ENCODE results near the gene XK.

The XK gene

DNA sequence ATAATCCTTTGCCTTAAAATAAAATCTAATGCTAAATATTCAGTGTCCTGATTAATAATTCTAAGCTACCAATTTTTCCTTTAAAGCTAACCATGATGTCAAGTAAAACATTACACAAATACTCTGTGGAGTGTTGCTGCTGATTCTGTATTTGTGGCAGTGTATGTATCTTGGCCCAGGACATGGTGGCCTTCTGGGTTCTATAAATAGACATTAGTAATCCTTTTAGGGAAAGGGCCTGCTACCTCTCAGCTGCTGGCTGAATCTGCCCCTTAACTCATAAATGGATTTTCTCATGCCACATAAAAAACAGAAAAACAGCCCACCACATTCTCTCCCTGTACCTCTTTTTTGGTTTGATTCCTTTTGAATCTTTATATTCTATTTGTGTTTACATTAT, 1.2 kb upstream of the XK start:
- DNase-seq, result no peak

DNA sequence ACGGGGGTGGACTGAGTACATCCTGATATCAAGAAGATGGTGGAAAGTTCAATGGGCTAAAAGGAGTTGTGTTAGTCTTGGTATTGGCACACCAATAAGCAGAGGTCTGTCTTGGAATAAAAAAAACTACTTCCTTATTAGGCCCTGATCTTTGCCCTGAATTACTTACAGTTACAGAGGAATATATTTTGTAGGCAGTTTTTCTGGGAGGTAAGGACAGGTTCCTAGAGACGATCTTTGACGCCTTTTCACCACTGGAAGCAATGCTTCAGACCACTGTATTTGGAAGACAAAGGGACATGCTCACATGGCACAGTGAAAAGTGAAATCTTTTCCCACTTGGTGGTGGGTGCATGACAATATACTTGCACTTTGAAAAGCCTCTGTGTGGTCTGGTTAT, 618 bp upstream of the XK start:
- DNase-seq, result no peak

GRCh38 chrX:37686369-37686995, 891 bp downstream of the XK start:
- no peak for DNase-seq

DNA sequence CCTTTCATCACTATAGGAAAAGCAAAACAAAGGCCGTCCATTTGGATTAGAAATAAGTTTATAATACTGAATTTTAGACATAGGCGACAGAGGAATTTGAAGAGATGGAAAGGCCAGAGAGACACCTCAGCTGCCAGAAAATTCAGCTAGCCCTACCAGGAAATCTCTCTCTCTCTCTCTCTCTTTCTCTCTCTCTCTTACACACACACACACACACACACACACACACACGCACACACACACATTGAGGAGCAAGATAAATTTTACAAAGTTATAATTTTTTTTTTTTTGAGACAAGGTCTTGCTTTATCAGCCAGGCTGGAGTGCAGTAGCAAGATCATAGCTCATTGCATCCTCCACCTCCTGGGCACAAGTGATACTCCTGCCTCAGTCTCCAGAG, 1.4 kb downstream of the XK start:
- no peak for DNase-seq

DNA sequence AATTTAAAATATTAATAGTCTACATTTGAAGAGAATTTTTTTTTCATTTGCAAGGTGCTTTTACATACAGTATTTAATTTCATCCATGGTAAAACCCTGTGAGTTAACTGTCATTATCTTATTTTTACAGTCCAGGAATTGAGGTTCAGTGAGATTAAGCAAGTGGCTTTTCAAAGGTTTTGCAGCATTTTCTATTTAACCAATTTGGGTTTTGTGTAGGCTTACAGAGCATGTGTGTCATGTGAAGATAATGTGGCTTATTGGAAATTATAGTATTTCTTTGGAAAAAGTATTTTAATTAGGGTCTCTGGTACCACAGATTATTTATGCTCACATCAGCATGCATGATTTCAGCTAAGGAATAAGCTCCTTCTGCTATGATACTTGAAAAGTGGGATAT, 4.5 kb downstream of the XK start:
- no peak for DNase-seq

DNA sequence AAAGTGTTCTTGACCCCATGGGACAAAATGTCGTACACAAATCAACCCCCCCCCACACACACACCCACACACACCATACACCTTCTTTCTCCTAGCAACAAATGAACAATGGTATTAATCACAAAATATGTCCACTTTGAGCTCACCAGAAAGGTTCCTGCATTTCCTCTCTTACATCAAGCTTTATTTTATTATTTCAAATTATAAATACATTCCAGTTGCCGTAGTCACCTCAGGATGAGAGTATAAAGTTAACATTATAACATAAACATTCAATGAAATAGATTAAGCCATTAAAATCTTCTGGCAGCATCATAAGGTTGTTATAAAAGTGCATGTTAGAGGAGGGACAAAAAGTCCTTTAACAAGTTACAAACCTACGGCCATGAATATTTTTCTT, 7.3 kb downstream of the XK start:
- no peak for DNase-seq

- DNase-seq, result no peak
Measured at GRCh38 chrX:37697169-37697760, 11.7 kb downstream of the XK start.

- peak; percentile 8 for DNase-seq
Measured at GRCh38 chrX:37701588-37701987, 16.0 kb downstream of the XK start.

DNA sequence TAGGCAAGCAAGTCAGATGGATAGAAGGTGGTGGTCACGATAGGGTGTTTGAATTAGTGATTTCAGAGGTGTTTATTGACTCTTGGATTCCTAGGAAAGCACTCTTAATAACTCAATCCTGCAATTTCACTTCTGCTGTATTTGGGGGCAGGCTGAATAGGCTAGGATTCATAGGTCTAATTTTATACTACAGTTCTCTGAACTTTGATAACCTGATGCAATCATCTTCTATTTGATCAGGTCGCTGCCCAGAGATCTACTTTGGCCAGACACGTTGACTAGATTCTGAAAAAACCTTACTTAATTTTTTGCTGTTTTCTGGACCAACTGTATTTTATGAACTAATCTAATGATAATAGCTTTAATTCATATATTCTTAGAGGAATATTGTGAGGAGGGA, 26.4 kb downstream of the XK start:
- DNase-seq, result no peak

DNA sequence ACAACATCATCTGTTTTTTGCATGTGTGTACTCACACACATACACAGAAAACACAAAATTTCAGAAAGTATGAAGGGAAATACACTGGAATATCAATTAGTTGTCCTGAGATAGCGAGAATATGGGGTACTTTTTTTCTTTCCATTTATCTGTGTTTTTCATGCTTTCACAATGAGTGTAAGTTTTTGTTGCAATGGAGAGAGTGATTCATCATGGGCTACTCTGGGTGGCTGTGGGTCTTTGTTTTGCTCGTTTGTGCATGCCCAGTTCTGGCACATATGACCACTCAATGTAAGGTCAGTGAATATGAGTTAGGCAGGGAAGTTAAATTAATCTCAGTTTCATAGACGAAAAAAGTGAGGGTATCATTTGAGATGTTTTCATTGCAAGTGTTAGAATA, 26.9 kb downstream of the XK start:
- DNase-seq, result no peak

DNA sequence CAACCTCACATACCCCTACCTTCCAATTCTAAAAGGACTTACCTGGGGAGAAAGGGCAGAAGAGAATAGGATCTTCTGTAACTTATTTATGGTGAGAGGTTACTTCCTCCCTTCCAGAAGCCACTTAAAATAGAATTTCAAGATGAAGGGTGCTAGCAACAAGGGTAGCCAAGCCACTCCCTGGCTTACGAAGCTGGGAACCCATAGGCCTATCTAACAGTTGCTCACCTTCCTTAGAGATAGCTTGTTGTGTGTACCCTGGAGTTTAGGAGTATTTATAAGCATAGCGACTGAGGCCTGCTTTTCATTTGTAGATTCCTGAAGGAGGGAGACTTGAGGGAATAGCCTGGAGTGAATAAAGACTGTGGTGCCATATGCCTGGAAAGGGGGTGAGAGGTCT, 28.9 kb downstream of the XK start:
- no peak for DNase-seq

DNA sequence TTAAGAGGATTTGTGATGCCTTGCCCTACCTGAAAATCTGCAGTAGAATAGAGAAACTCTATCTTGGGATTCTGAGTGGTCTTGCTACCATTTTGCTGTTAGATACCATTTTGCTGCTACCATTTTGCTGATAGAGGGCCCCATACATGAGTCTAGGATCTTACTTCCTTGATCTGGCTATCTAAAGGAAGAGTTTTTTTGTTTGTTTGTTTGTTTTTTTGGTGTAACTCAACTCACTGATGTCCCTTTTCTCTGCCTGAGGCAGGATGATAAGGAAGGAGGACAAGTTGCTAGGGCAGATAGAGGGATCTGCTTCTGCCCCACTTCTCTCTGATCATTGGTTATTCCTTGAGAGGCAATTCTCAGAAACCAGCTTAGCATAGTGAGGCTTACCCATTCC, 31.0 kb downstream of the XK start:
- DNase-seq, result no peak

GRCh38 chrX:37717708-37718107, 32.1 kb downstream of the XK start:
- no peak for DNase-seq

- DNase-seq, result no peak
Measured at GRCh38 chrX:37722595-37722994, 37.0 kb downstream of the XK start.

DNA sequence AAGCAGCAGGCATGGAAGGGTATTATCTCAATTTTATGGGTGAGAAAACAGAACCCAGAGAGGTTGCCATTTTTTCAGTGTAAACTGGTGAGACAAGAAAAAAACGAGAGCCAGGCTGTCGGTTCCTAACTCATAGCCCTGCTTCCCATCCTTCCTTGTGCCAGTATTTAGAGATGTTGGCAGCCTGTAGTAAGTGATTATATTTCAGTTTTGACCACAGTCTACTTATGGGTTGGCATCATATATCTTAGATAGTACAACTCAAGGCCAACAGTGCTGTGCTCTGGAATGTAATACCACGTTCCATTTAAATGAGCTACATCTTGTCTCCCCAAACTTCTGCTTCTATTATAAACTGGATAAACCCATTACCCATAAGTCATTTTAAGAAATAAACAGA, 40.8 kb downstream of the XK start:
- no peak for DNase-seq

- DNase-seq, result peak; percentile 82
Measured at GRCh38 chrX:37745354-37745753, 59.8 kb downstream of the XK start.

- DNase-seq, result no peak
Measured at GRCh38 chrX:37745835-37746217, 60.2 kb downstream of the XK start.

GRCh38 chrX:37746218-37746941, 60.8 kb downstream of the XK start:
- no peak for DNase-seq

DNA sequence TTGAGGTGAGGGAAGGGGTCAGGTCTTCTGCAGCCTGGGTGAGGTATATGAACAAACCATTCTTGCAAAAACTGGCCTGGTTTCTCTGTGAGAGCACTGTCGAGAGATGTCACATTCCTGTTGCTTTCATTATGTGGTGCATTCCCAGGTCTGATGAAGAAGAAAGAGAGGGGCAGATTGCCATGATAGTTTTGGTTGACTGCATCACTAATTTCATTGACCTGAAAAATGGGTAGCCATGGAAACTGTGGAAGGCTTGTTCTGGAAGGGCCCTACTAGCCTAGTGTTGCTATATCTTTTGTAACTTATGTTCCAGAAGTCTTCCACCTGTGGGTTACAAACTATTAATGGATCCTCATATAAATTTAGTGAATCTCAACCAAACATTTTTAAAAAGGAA, 61.4 kb downstream of the XK start:
- DNase-seq, result no peak

DNA sequence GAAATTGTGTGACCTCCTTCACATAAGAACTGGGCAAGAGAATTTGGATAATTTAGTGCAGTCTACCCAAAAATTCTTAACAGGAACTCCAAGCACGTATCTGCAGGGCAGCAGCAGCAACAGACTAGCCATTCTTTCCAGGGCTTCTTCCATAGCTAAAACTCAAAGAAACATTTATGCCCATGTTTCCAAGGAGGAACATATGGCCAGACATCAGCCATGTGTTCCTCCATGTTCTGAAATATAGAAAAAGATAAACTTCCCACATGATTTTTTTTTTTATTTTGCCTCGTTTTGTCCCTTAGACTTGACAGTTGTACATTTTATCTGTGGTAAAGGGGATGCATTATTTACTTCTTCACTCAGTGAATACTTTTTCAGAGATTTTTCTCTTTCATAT, 66.7 kb downstream of the XK start:
- no peak for DNase-seq

GRCh38 chrX:37752936-37753335, 67.3 kb downstream of the XK start:
- no peak for DNase-seq

DNA sequence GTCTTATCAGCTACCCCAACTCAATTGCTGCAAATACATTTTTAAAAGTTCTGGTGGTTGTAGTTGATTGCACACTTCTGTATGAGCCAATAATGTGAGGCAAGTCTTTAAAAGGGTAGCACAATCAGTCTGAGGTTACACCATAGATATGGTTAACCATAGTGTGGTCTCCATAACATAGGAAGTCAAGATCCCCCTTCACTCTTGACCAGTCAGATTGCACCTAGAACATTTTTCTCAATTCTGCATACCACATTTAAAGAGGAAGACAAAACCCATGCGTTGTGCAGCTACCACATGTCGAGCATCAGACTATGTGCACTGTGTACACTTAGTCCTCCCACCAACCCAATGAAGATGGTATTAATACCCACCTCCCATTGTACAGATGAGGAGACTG, 67.8 kb downstream of the XK start:
- DNase-seq, result no peak

- no peak for DNase-seq
Measured at GRCh38 chrX:37754516-37754915, 68.9 kb downstream of the XK start.

DNA sequence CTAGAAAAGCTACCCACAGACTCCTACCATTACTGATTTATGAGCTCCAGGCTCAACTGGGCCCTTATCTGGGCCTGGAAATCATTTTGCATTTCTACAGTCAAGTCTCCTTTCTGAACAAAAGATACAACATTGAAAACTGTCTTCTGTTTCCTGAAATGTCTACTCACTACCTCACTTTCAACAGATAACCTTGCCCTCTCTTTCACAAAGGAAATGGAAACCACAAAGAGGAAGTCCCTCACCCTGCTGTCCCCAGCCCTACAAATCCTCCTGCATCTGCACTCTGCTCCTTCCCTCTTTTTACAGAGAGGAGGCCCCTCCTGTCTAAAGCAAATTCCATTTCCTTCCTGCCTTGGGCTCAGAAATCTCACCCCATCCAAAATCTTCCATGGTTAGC, 69.4 kb downstream of the XK start:
- DNase-seq, result no peak

DNA sequence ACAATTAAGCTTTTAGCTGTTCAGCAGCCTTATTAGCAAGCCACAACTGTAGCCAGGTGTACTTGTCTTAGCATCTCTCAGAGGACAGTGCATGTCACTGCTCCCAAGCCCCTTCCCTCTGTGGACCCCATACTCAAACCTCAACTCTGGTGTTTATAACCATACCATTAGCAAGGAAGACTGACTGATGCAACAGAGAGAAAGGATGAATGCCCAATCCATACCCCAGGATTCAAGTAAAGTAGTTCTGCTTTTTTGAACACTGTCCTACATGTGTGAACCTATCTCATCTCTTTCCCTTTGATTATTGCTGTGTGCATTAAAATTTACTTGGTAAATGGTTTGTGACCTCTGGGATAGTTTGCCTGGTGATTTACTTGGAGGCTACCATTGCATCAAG, 71.5 kb downstream of the XK start:
- no peak for DNase-seq
